ENCODE measurements around the gene GALNT9. TPM values are rescaled to one million over a fixed set of nuclear protein-coding genes. Genes with fewer than 3 reads are reported as not detected.

The GALNT9 gene
- total RNA-seq, 1 experiment from 2014 or later: 0.45 TPM

DNA sequence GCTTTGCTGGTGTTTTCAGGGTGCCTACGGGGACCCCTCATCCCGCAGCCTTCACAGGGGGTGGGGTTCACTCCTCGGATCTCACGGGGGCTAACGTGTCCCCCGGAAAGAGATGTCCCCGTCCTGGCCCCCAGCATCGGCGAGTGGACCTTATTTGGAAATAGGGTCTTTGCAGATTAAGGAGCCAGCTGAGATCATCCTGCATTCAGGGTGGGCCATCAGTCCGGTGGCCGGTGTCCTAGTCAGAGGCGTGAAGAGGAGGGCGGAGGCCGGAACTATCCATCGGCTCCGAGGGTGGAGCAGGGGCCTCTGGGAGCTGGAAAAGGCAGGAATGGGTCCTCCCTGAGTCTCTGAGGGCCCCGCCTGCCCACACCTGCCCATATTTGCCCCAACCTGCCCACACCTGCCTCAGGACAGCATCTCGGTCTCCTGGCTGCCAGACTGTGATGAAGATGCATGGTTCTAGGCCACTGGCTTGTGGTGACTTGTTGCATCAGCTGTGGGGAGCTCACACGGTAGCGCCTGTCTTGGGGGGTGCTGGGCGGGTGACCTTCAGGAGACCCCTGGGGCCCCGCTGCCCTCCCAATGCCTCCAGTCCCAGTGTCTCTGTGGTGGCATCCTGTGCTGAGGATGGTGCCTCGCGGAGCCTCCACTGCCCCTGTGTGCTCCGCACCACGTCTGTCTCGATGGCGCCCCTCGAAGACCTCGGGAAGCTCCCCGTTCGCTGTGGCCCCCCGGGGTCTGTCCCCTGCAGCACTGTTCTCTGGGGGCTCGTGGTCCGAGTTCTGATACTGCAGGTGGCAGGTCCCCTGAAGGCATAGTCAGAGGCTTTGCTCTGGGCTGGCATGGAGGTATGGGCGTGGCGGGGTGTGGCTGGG is 170.5 kb downstream of the GALNT9 start:
- Histone ChIP-seq H3K4me1 (no peaks in the 10 kb centered on the region), H3K4me3 (ENCODE audit: low read depth, low read length) (no peak overlapping the region), H3K36me3 (ENCODE audit: control insufficient read depth, insufficient read depth, low read length) (peaks cover 5% of the 10 kb centered on the region), H3K9me3 (no peaks in the 10 kb centered on the region), H3K27me3 (replicated peaks; ENCODE audit: control insufficient read depth, insufficient read depth, low read length) (no peaks in the 10 kb centered on the region)
- no peak overlapping the region for H3K4me3 Mint-ChIP-seq (ENCODE audit: unreplicated experiment)
- CTCF ChIA-PET: interaction anchor here (0.7 kb wide), 1 partner anchor 180 kb away, joined by 3 read pairs; no protein-coding TSS in a partner anchor
- DNase-seq: no peak
- POLR2A ChIA-PET: interaction anchor here (0.5 kb wide), 1 partner anchor 235 kb away, joined by 9 read pairs; no protein-coding TSS in a partner anchor
- intact Hi-C loops (cut with micrococcal nuclease; ENCODE audit: unreplicated experiment): no loop called here
- TF ChIP-seq, protein P1, sequence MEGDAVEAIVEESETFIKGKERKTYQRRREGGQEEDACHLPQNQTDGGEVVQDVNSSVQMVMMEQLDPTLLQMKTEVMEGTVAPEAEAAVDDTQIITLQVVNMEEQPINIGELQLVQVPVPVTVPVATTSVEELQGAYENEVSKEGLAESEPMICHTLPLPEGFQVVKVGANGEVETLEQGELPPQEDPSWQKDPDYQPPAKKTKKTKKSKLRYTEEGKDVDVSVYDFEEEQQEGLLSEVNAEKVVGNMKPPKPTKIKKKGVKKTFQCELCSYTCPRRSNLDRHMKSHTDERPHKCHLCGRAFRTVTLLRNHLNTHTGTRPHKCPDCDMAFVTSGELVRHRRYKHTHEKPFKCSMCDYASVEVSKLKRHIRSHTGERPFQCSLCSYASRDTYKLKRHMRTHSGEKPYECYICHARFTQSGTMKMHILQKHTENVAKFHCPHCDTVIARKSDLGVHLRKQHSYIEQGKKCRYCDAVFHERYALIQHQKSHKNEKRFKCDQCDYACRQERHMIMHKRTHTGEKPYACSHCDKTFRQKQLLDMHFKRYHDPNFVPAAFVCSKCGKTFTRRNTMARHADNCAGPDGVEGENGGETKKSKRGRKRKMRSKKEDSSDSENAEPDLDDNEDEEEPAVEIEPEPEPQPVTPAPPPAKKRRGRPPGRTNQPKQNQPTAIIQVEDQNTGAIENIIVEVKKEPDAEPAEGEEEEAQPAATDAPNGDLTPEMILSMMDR (IDR thresholded peaks at IDR 0.05; ENCODE audit: insufficient read depth in 1 of 2, low read depth in 1 of 2, low read length in 1 of 2, severe bottlenecking in 1 of 2, unreplicated experiment in 1 of 2): no peak
- H3K9me3 Mint-ChIP-seq (ENCODE audit: unreplicated experiment): no peaks in the 10 kb centered on the region
- no TSS peak for BruUV-seq (replicated peaks)
- no peak overlapping the region for H3K27ac Mint-ChIP-seq (ENCODE audit: unreplicated experiment)
- peaks cover 2% of the 10 kb centered on the region for H3K27me3 Mint-ChIP-seq (ENCODE audit: insufficient read depth, unreplicated experiment)
- H3K36me3 Mint-ChIP-seq (ENCODE audit: insufficient read depth, unreplicated experiment): peaks cover 5% of the 10 kb centered on the region
- H3K4me1 Mint-ChIP-seq (ENCODE audit: low read depth, unreplicated experiment): no peaks in the 10 kb centered on the region

DNA sequence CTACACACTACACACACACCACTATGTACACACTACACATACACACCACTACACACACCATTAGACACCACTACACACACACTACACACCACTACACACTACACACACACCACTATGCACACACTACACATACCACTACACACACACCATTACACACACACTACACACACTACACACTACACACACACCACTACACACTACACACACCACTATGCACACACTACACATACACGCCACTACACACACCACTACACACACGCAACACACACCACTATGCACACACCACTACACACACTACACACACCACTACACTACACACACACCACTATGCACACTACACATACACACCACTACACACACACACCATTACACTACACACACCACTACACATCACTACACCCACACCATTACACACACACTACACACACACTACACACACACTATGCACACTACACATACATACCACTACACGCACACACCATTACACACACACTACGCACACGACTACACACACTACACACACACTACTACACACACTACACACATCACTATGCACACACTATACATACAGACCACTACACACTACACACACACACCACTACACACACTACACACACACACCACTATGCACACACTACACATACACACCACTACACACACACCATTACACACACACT is 171.5 kb downstream of the GALNT9 start:
- Mint-ChIP-seq H3K9me3 (ENCODE audit: unreplicated experiment) (no peaks in the 10 kb centered on the region), H3K27me3 (ENCODE audit: insufficient read depth, unreplicated experiment) (peaks cover 2% of the 10 kb centered on the region), H3K36me3 (ENCODE audit: insufficient read depth, unreplicated experiment) (no peaks in the 10 kb centered on the region), H3K4me1 (ENCODE audit: low read depth, unreplicated experiment) (no peaks in the 10 kb centered on the region), H3K27ac (ENCODE audit: unreplicated experiment) (no peak overlapping the region), H3K4me3 (ENCODE audit: unreplicated experiment) (no peak overlapping the region)
- BruUV-seq (replicated peaks): no TSS peak
- no peaks in the 10 kb centered on the region for H3K4me1 ChIP-seq
- CTCF ChIA-PET: no interaction called here
- peaks cover 5% of the 10 kb centered on the region for H3K36me3 ChIP-seq (ENCODE audit: control insufficient read depth, insufficient read depth, low read length)
- H3K9me3 ChIP-seq: no peaks in the 10 kb centered on the region
- intact Hi-C loops (cut with micrococcal nuclease; ENCODE audit: unreplicated experiment): no loop called here
- no peaks in the 10 kb centered on the region for H3K27me3 ChIP-seq (replicated peaks; ENCODE audit: control insufficient read depth, insufficient read depth, low read length)
- TF ChIP-seq, protein P1 (IDR thresholded peaks at IDR 0.05; ENCODE audit: insufficient read depth in 1 of 2, low read depth in 1 of 2, low read length in 1 of 2, severe bottlenecking in 1 of 2, unreplicated experiment in 1 of 2): no peak
- POLR2A ChIA-PET: no interaction called here
- no peak overlapping the region for H3K4me3 ChIP-seq (ENCODE audit: low read depth, low read length)
- DNase-seq: no peak

DNA sequence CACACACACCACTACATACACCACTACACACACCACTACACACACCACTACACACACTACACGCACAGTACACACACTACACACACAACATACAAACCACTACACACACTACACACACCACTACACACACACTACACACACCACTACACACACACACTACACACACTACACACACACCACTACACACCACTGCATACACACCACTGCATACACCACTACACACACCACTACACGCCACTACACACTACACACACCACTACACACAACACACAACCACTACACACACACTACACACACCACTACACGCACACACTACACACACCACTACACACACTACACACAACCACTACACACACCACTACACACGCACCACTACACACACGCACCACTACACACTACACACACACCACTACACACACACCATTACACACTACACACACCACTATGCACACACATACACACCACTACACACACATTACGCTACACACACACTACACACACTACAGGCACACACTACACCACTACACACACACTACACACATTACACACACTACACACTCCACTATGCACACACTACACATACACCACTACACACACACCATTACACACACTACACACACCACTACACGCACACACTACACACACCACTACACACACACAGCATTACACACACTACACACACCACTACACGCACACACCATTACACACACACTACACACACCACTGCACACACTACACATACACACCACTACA is 172.6 kb downstream of the GALNT9 start:
- no peak for DNase-seq
- Histone ChIP-seq H3K27me3 (replicated peaks; ENCODE audit: control insufficient read depth, insufficient read depth, low read length) (no peaks in the 10 kb centered on the region), H3K4me3 (ENCODE audit: low read depth, low read length) (no peak overlapping the region), H3K36me3 (ENCODE audit: control insufficient read depth, insufficient read depth, low read length) (peaks cover 5% of the 10 kb centered on the region), H3K9me3 (no peaks in the 10 kb centered on the region), H3K4me1 (no peaks in the 10 kb centered on the region)
- Mint-ChIP-seq H3K36me3 (ENCODE audit: insufficient read depth, unreplicated experiment) (peaks cover 3% of the 10 kb centered on the region), H3K27ac (ENCODE audit: unreplicated experiment) (no peak overlapping the region), H3K4me3 (ENCODE audit: unreplicated experiment) (no peak overlapping the region), H3K4me1 (ENCODE audit: low read depth, unreplicated experiment) (no peaks in the 10 kb centered on the region), H3K9me3 (ENCODE audit: unreplicated experiment) (no peaks in the 10 kb centered on the region), H3K27me3 (ENCODE audit: insufficient read depth, unreplicated experiment) (no peaks in the 10 kb centered on the region)
- POLR2A ChIA-PET: no interaction called here
- CTCF ChIA-PET: no interaction called here
- TF ChIP-seq, protein P1 (IDR thresholded peaks at IDR 0.05; ENCODE audit: insufficient read depth in 1 of 2, low read depth in 1 of 2, low read length in 1 of 2, severe bottlenecking in 1 of 2, unreplicated experiment in 1 of 2): no peak
- intact Hi-C loops (cut with micrococcal nuclease; ENCODE audit: unreplicated experiment): no loop called here
- no TSS peak for BruUV-seq (replicated peaks)
